K562 (cell line): Measurements from ENCODE around the gene ZBTB39. TPM values are rescaled to one million over a fixed set of nuclear protein-coding genes. Genes with fewer than 3 reads are reported as not detected.

ENCODE experiments used
- AFF1 ChIP-seq, 2 experiments: fragments of 450-650 bp; IDR thresholded peaks; 2 replicates each; pipeline ENCODE4 v1.6.1; 2018; ENCODE audit warnings: mild to moderate bottlenecking in 2 of 2, low read depth in 1 of 2; ENCODE audit not compliant: partially characterized antibody in 2 of 2
- CEBPB ChIP-seq: fragments of 450-650 bp; IDR thresholded peaks from 2 replicates; pipeline ENCODE4 v1.6.1; 2016; ENCODE audit warnings: missing genetic modification characterization, missing compliant biosample characterization
- MAX ChIP-seq: sonication (generic); formaldehyde crosslinking; IDR thresholded peaks from 2 replicates; pipeline ENCODE4 v1.9.0; 2022; ENCODE audit warnings: mild to moderate bottlenecking, missing genetic modification reagents
- MEF2A ChIP-seq: IDR thresholded peaks from 2 replicates; pipeline ENCODE4 v1.6.1; 2011; ENCODE audit warnings: low read depth, mild to moderate bottlenecking, low read length, moderate library complexity; ENCODE audit not compliant: control insufficient read depth
- MEIS2 ChIP-seq: fragments of 450-650 bp; IDR thresholded peaks from 2 replicates; pipeline ENCODE4 v1.6.1; 2014; ENCODE audit warnings: mild to moderate bottlenecking; ENCODE audit not compliant: partially characterized antibody
- polyA plus RNA-seq, 8 experiments: library from polyadenylated mRNA; depleted of rRNA in 4 of 8; stranded (reverse) in 5 of 8; unstranded in 3 of 8; fragments of >200 nt; fragmentation: Nextera tagmentation in 2 of 8; fragmentation: Illumina TruSeq in 1 of 8; extraction: Ambion mirVana in 2 of 8; extraction: Trizol in 1 of 8; gene quantifications; 2 replicates each; pipeline versions ENCODE4 v1.2.1 to v1.2.3, GENCODE V29; 2011 to 2014; ENCODE audit warnings: inconsistent platforms in 1 of 8, missing spikeins in 1 of 8
- total RNA-seq, 7 experiments: library from RNA; depleted of rRNA in 6 of 7; stranded (reverse); fragments of >200 nt in 6 of 7; fragmentation: Illumina TruSeq in 2 of 7; extraction: Trizol in 2 of 7; gene quantifications; 2 replicates each; pipeline versions ENCODE4 v1.2.1 to v1.2.3, GENCODE V29; 2011 to 2021; ENCODE audit warnings: low replicate concordance in 1 of 7

Gene ZBTB39
- total and polyA plus RNA-seq, 9 of the 15 experiments (the other 6 are each of a cell fraction or from before 2014, with no cell fraction given), result 3.3 to 13.3 (median 8.6) TPM

- TF ChIP-seq AFF1 (IDR thresholded peaks at IDR 0.05; ENCODE audit: low read depth in 1 of 2, partially characterized antibody in 2 of 2), result peak in 1 of 2 experiments; percentile 45
- TF ChIP-seq CEBPB (tag), result no peak
- TF ChIP-seq MEIS2, result peak; percentile 2
- peak; percentile 49 for TF ChIP-seq MAX (CRISPR knock-in tag)
- TF ChIP-seq MEF2A, result no peak
- TF ChIP-seq, all 486 proteins: peak for 27
Observed at GRCh38 chr12:56990648-56991318, 15.6 kb downstream of the ZBTB39 start (continued).
